HepG2 (cell line): ENCODE results near the gene AKT2. TPM values are rescaled to one million over a fixed set of nuclear protein-coding genes. Genes with fewer than 3 reads are reported as not detected.

Experiments
- CCDC6 ChIP-seq: sonication (generic); formaldehyde crosslinking; IDR thresholded peaks from 2 replicates; pipeline ENCODE4 v1.8.1; 2022; ENCODE audit warnings: mild to moderate bottlenecking, missing genetic modification reagents, moderate library complexity
- DPF2 ChIP-seq: sonication (generic); formaldehyde crosslinking; IDR thresholded peaks from 2 replicates; pipeline ENCODE4 v1.4.0; 2020; ENCODE audit warnings: mild to moderate bottlenecking, low read depth, missing genetic modification reagents, borderline replicate concordance
- E2F1 ChIP-seq: sonication (generic); formaldehyde crosslinking; IDR thresholded peaks from 2 replicates; pipeline ENCODE4 v1.5.0; 2020; ENCODE audit warnings: missing genetic modification reagents
- FLYWCH1 ChIP-seq: sonication (generic); formaldehyde crosslinking; IDR thresholded peaks from 2 replicates; pipeline ENCODE4 v1.8.1; 2023; ENCODE audit warnings: mild to moderate bottlenecking, missing genetic modification reagents
- GABPB1 ChIP-seq: IDR thresholded peaks from 2 replicates; pipeline ENCODE4 v1.6.1; 2016; ENCODE audit warnings: mild to moderate bottlenecking, missing genetic modification reagents, moderate library complexity, missing compliant biosample characterization
- GLI4 ChIP-seq: sonication (generic); formaldehyde crosslinking; IDR thresholded peaks from 2 replicates; pipeline ENCODE4 v1.5.1; 2020; ENCODE audit warnings: missing genetic modification reagents, mild to moderate bottlenecking, moderate library complexity, borderline replicate concordance
- HINFP ChIP-seq: sonication (generic); formaldehyde crosslinking; IDR thresholded peaks from 2 replicates; pipeline ENCODE4 v1.4.0; 2020; ENCODE audit warnings: low read depth, mild to moderate bottlenecking, missing genetic modification reagents
- HNF4G ChIP-seq, 2 experiments: sonication (generic) in 1 of 2; formaldehyde crosslinking in 1 of 2; IDR thresholded peaks; 2 replicates each; pipeline versions ENCODE4 v1.4.0 to v1.6.1; 2011 to 2020; ENCODE audit warnings: borderline replicate concordance in 2 of 2, low read depth in 2 of 2, mild to moderate bottlenecking in 2 of 2, low read length in 1 of 2, missing genetic modification reagents in 1 of 2, moderate library complexity in 1 of 2
- MIXL1 ChIP-seq: IDR thresholded peaks from 2 replicates; pipeline ENCODE4 v1.6.1; 2016
- NONO ChIP-seq, 2 experiments: fragments of 450-650 bp in 1 of 2; sonication (generic) in 1 of 2; formaldehyde crosslinking in 1 of 2; IDR thresholded peaks in 1 of 2; conservative IDR thresholded peaks in 1 of 2; 2 replicates each; pipeline versions ENCODE4 v1.6.1 to v1.8.0; 2017 to 2022; ENCODE audit warnings: mild to moderate bottlenecking in 1 of 2, missing genetic modification reagents in 1 of 2, moderate library complexity in 1 of 2
- PATZ1 ChIP-seq: sonication (generic); formaldehyde crosslinking; IDR thresholded peaks from 2 replicates; pipeline ENCODE4 v1.4.0; 2020; ENCODE audit warnings: missing genetic modification reagents
- STAT5B ChIP-seq: sonication (generic); formaldehyde crosslinking; IDR thresholded peaks from 2 replicates; pipeline ENCODE4 v1.4.0; 2020; ENCODE audit warnings: missing genetic modification reagents
- THAP11 ChIP-seq: IDR thresholded peaks from 2 replicates; pipeline ENCODE4 v1.6.1; 2016; ENCODE audit warnings: missing biosample characterization, missing genetic modification reagents
- XRCC5 ChIP-seq: fragments of 200-400 bp; formaldehyde crosslinking; optimal IDR thresholded peaks from 2 replicates; pipeline ENCODE3; 2017; ENCODE audit warnings: mild to moderate bottlenecking, low read length
- ZBTB4 ChIP-seq: sonication (generic); formaldehyde crosslinking; IDR thresholded peaks from 2 replicates; pipeline ENCODE4 v1.4.0; 2020; ENCODE audit warnings: missing genetic modification reagents, mild to moderate bottlenecking, borderline replicate concordance
- ZFP36 ChIP-seq: fragments of 150-350 bp; IDR thresholded peaks from 2 replicates; pipeline ENCODE4 v1.6.1; 2018; ENCODE audit warnings: borderline replicate concordance, low read length, low read depth; ENCODE audit not compliant: partially characterized antibody
- ZNF235 ChIP-seq: sonication (generic); formaldehyde crosslinking; IDR thresholded peaks from 2 replicates; pipeline ENCODE4 v1.8.1; 2023; ENCODE audit warnings: mild to moderate bottlenecking, missing genetic modification reagents, borderline replicate concordance
- ZNF552 ChIP-seq: sonication (generic); formaldehyde crosslinking; IDR thresholded peaks from 2 replicates; pipeline ENCODE4 v1.9.0; 2022; ENCODE audit warnings: missing genetic modification reagents, mild to moderate bottlenecking, borderline replicate concordance
- ZNF777 ChIP-seq: sonication (generic); formaldehyde crosslinking; IDR thresholded peaks from 2 replicates; pipeline ENCODE4 v1.4.0; 2020; ENCODE audit warnings: missing genetic modification reagents
- polyA plus RNA-seq, 8 experiments: library from polyadenylated mRNA; depleted of rRNA in 3 of 8; stranded (reverse) in 7 of 8; unstranded in 1 of 8; fragments of >200 nt; fragmentation: Illumina TruSeq in 4 of 8; extraction: Trizol in 4 of 8; gene quantifications; 2 replicates each; pipeline versions ENCODE4 v1.2.1 to v1.2.3, GENCODE V29; 2011 to 2016; ENCODE audit warnings: low read depth in 4 of 8, missing spikeins in 1 of 8, mixed read lengths in 1 of 8; ENCODE audit not compliant: insufficient read depth in 1 of 8
- total RNA-seq, 5 experiments: library from RNA; depleted of rRNA; stranded (reverse); fragments of >200 nt; fragmentation: Illumina TruSeq; extraction: Trizol; gene quantifications; 2 replicates each; pipeline ENCODE4 v1.2.3, GENCODE V29; 2016; ENCODE audit warnings: low read depth in 1 of 5

The AKT2 gene
- total and polyA plus RNA-seq, 2 of the 13 experiments (the other 11 are each of a cell fraction or from before 2014, with no cell fraction given): 82.1 to 173 TPM

GRCh38 chr19:40232479-40232878 lies 52.7 kb downstream of the AKT2 start (continued):
- TF ChIP-seq HINFP (CRISPR knock-in tag) (no peak), ZFP36 (no peak), STAT5B (no peak), ZNF552 (CRISPR knock-in tag) (no peak), DPF2 (CRISPR knock-in tag) (no peak), THAP11 (CRISPR knock-in tag) (0 out of 2 replicates have a peak, but pooled peaks have one; percentile 28), CCDC6 (no peak), HNF4G (IDR thresholded peaks at IDR 0.05; ENCODE audit: borderline replicate concordance, low read depth, low read length) (peak; percentile 43; the same call in 1 of the 2 replicates), HNF4G (CRISPR knock-in tag; IDR thresholded peaks at IDR 0.05; ENCODE audit: borderline replicate concordance, low read depth) (no peak), ZBTB4 (CRISPR knock-in tag) (no peak), GABPB1 (CRISPR knock-in tag) (0 out of 2 replicates have a peak, but pooled peaks have one; percentile 44), GLI4 (CRISPR knock-in tag) (no peak), MIXL1 (CRISPR knock-in tag) (no peak), PATZ1 (CRISPR knock-in tag) (peak; percentile 75), XRCC5 (peak; percentile 33), NONO (IDR thresholded peaks at IDR 0.05) (no peak), NONO (CRISPR knock-in tag; conservative IDR thresholded peaks at IDR 0.05) (no peak; the same call in 1 of the 2 replicates), ZNF235 (CRISPR knock-in tag) (no peak), E2F1 (CRISPR knock-in tag) (no peak), FLYWCH1 (CRISPR knock-in tag) (no peak), ZNF777 (CRISPR knock-in tag) (no peak)
